Mesodermal cell (in vitro differentiated cells): ENCODE results near the gene OTOP2.
"Not testable (repeated sequence)": the region's sequence is repeated elsewhere in the genome, so short reads cannot be mapped to it uniquely, and the experiment has no call there.

Source experiments
- H3K27ac ChIP-seq: 2 replicates; pipeline ENCODE4 v1.7.0; 2013; ENCODE audit warnings: mild to moderate bottlenecking, low read depth, low read length, moderate library complexity; ENCODE audit not compliant: severe bottlenecking
- H3K36me3 ChIP-seq: 2 replicates; pipeline ENCODE4 v1.7.1; 2013; ENCODE audit warnings: mild to moderate bottlenecking, low read length, moderate library complexity; ENCODE audit not compliant: control insufficient read depth, insufficient read depth
- H3K4me1 ChIP-seq: one replicate; pipeline ENCODE4 v1.7.1; 2013; ENCODE audit warnings: mild to moderate bottlenecking, low read length; ENCODE audit not compliant: insufficient read depth, control insufficient read depth, poor library complexity, severe bottlenecking
- H3K4me3 ChIP-seq: 2 replicates; pipeline ENCODE4 v1.7.0; 2013; ENCODE audit warnings: low read length, control low read depth, mild to moderate bottlenecking; ENCODE audit not compliant: insufficient read depth, poor library complexity, severe bottlenecking; ENCODE audit errors: extremely low read depth
- H3K9me3 ChIP-seq: 2 replicates; pipeline ENCODE4 v1.7.1; 2013; ENCODE audit warnings: mild to moderate bottlenecking, low read length, moderate library complexity; ENCODE audit not compliant: control insufficient read depth
- WGBS, 2 experiments: methylation state at CpG; one replicate each; pipeline ENCODE4 v1.1.5; 2013; ENCODE audit warnings: missing lambda C conversion rate in 2 of 2; ENCODE audit not compliant: insufficient coverage in 2 of 2; 5-methylcytosine and 5-hydroxymethylcytosine counted together

OTOP2 gene

GRCh38 chr17:74903034-74903433 is 21.0 kb upstream of the OTOP2 start:
- Histone ChIP-seq H3K4me3 (no peak overlapping the region), H3K9me3 (no peaks in the 10 kb centered on the region), H3K36me3 (no peaks in the 10 kb centered on the region), H3K4me1 (no peaks in the 10 kb centered on the region), H3K27ac (no peak overlapping the region)
- 84 to 97% methylated on average over 5 to 6 of the region's 9 CpGs for WGBS, 2 experiments

- Histone ChIP-seq H3K4me3 (no peak overlapping the region), H3K9me3 (no peaks in the 10 kb centered on the region), H3K4me1 (no peaks in the 10 kb centered on the region), H3K27ac (no peak overlapping the region), H3K36me3 (no peaks in the 10 kb centered on the region)
- 53 to 94% methylated on average over 2 of the region's 6 CpGs for WGBS, 2 experiments
Measured at GRCh38 chr17:74903671-74904070, 20.4 kb upstream of the OTOP2 start.

- no peak overlapping the region for H3K4me3 ChIP-seq
- H3K4me1 ChIP-seq = no peaks in the 10 kb centered on the region
- H3K27ac ChIP-seq = no peak overlapping the region
- no peaks in the 10 kb centered on the region for H3K36me3 ChIP-seq
- H3K9me3 ChIP-seq = no peaks in the 10 kb centered on the region
- WGBS, 2 experiments = 74 to 82% methylated on average over 2 to 4 of the region's 7 CpGs
Measured at GRCh38 chr17:74904687-74905409, 19.2 kb upstream of the OTOP2 start.

GRCh38 chr17:74906214-74906793 is 17.8 kb upstream of the OTOP2 start:
- H3K36me3 ChIP-seq, H3K9me3 ChIP-seq, H3K27ac ChIP-seq, H3K4me3 ChIP-seq, H3K4me1 ChIP-seq: not testable (repeated sequence)
- 88 to 95% methylated on average over 3 to 6 of the region's 6 CpGs for WGBS, 2 experiments

- no peak overlapping the region for H3K4me3 ChIP-seq
- no peak overlapping the region for H3K27ac ChIP-seq
- H3K36me3 ChIP-seq = no peaks in the 10 kb centered on the region
- 97 to 98% methylated on average over 14 to 34 of the region's 34 CpGs for WGBS, 2 experiments
- no peaks in the 10 kb centered on the region for H3K4me1 ChIP-seq
- H3K9me3 ChIP-seq = no peaks in the 10 kb centered on the region
Measured at GRCh38 chr17:74907012-74907411, 17.1 kb upstream of the OTOP2 start.

GRCh38 chr17:74909097-74909496 is 15.0 kb upstream of the OTOP2 start:
- 63 to 68% methylated on average over 4 of the region's 4 CpGs for WGBS, 2 experiments
- not testable (repeated sequence) for H3K27ac ChIP-seq, H3K9me3 ChIP-seq, H3K4me1 ChIP-seq, H3K36me3 ChIP-seq, H3K4me3 ChIP-seq

- not testable (repeated sequence) for H3K9me3 ChIP-seq, H3K36me3 ChIP-seq, H3K4me3 ChIP-seq, H3K27ac ChIP-seq, H3K4me1 ChIP-seq
- WGBS, 2 experiments = 88 to 95% methylated on average over 3 to 7 of the region's 8 CpGs
Measured at GRCh38 chr17:74911423-74911822, 12.7 kb upstream of the OTOP2 start.

- no peak overlapping the region for H3K27ac ChIP-seq
- no peak overlapping the region for H3K4me3 ChIP-seq
- H3K4me1 ChIP-seq = no peaks in the 10 kb centered on the region
- no peaks in the 10 kb centered on the region for H3K9me3 ChIP-seq
- no peaks in the 10 kb centered on the region for H3K36me3 ChIP-seq
- WGBS, 2 experiments = 86 to 95% methylated on average over 12 of the region's 13 CpGs
Measured at GRCh38 chr17:74916136-74916850, 7.8 kb upstream of the OTOP2 start.

GRCh38 chr17:74916851-74917199 is 7.2 kb upstream of the OTOP2 start:
- H3K27ac ChIP-seq = no peak overlapping the region

GRCh38 chr17:74917430-74917829 is 6.6 kb upstream of the OTOP2 start:
- H3K36me3 ChIP-seq = no peaks in the 10 kb centered on the region
- H3K4me3 ChIP-seq = no peak overlapping the region
- no peak overlapping the region for H3K27ac ChIP-seq
- WGBS, 2 experiments = 98 to 100% methylated on average over 2 to 6 of the region's 10 CpGs
- H3K9me3 ChIP-seq = no peaks in the 10 kb centered on the region
- no peaks in the 10 kb centered on the region for H3K4me1 ChIP-seq

More at GRCh38 chr17:74916851-74917199, 7.2 kb upstream of the OTOP2 start:
- H3K4me1 ChIP-seq = no peaks in the 10 kb centered on the region
- H3K9me3 ChIP-seq = no peaks in the 10 kb centered on the region
- H3K4me3 ChIP-seq = no peak overlapping the region
- WGBS, 2 experiments = 88 to 96% methylated on average over 9 to 10 of the region's 11 CpGs
- H3K36me3 ChIP-seq = no peaks in the 10 kb centered on the region

GRCh38 chr17:74918906-74919305 is 5.2 kb upstream of the OTOP2 start:
- 95 to 100% methylated on average over 4 to 5 of the region's 5 CpGs for WGBS, 2 experiments

More at GRCh38 chr17:74918906-74919305, 5.2 kb upstream of the OTOP2 start:
- Histone ChIP-seq H3K27ac (no peak overlapping the region), H3K36me3 (no peaks in the 10 kb centered on the region), H3K4me1 (no peaks in the 10 kb centered on the region), H3K4me3 (no peak overlapping the region), H3K9me3 (no peaks in the 10 kb centered on the region)
